CD14-positive monocyte (primary cell): ENCODE data around the gene PHACTR4. TPM values are rescaled to one million over a fixed set of nuclear protein-coding genes. Genes with fewer than 3 reads are reported as not detected.

Experiments used
- DNase-seq, 3 donors: peaks; one replicate each; pipeline ENCODE4 v3.0.0-alpha.2; 2011 to 2022
- H2AFZ ChIP-seq: 2 replicates; pipeline ENCODE4 v1.6.0; 2012; ENCODE audit warnings: mild to moderate bottlenecking, low read depth, low read length, inconsistent platforms; ENCODE audit not compliant: insufficient read depth, poor library complexity, severe bottlenecking
- H3K27ac ChIP-seq, 2 donors: 1 replicate in 1 of 2; 2 replicates in 1 of 2; pipeline ENCODE4 v1.5.1; 2012 to 2013; ENCODE audit warnings: low read length in 2 of 2, control low read depth in 1 of 2, inconsistent platforms in 1 of 2, low read depth in 1 of 2, mild to moderate bottlenecking in 1 of 2
- H3K27me3 ChIP-seq, 2 donors: one replicate each; pipeline versions ENCODE4 v1.6.0 to v1.6.1; 2011 to 2013; ENCODE audit warnings: low read length in 2 of 2; ENCODE audit not compliant: control insufficient read depth in 2 of 2, insufficient read depth in 2 of 2
- H3K36me3 ChIP-seq, 2 donors: replicated peaks in 1 of 2; 1 replicate in 1 of 2; 2 replicates in 1 of 2; pipeline versions ENCODE4 v1.5.1 to v1.6.1; 2012 to 2013; ENCODE audit warnings: low read length in 2 of 2, control low read depth in 1 of 2, inconsistent platforms in 1 of 2, mild to moderate bottlenecking in 1 of 2; ENCODE audit not compliant: insufficient read depth in 2 of 2, control insufficient read depth in 1 of 2
- H3K4me1 ChIP-seq, 2 donors: 1 replicate in 1 of 2; 2 replicates in 1 of 2; pipeline versions ENCODE4 v1.5.1 to v1.6.1; 2012 to 2013; ENCODE audit warnings: low read length in 2 of 2, control low read depth in 1 of 2, inconsistent platforms in 1 of 2, mild to moderate bottlenecking in 1 of 2, moderate library complexity in 1 of 2; ENCODE audit not compliant: insufficient read depth in 2 of 2, control insufficient read depth in 1 of 2
- H3K4me2 ChIP-seq: replicated peaks from 2 replicates; pipeline ENCODE3; 2012; ENCODE audit warnings: low read length, moderate library complexity, mild to moderate bottlenecking; ENCODE audit not compliant: poor library complexity, severe bottlenecking; ENCODE audit errors: extremely low read depth
- H3K4me3 ChIP-seq, 3 experiments: fragments of 200-600 bp in 1 of 3; sonication (generic) in 1 of 3; replicated peaks in 1 of 3; 1 replicate in 2 of 3; 2 replicates in 1 of 3; pipeline ENCODE4 v1.5.1; 2011 to 2013; ENCODE audit warnings: low read length in 3 of 3, mild to moderate bottlenecking in 3 of 3, control low read depth in 2 of 3, low read depth in 2 of 3, inconsistent platforms in 1 of 3, moderate library complexity in 1 of 3
- H3K79me2 ChIP-seq: 2 replicates; pipeline ENCODE4 v1.6.0; 2012; ENCODE audit warnings: mild to moderate bottlenecking, control low read depth, inconsistent platforms, low read length, moderate library complexity; ENCODE audit not compliant: insufficient read depth
- H3K9ac ChIP-seq: 2 replicates; pipeline ENCODE4 v1.6.0; 2017; ENCODE audit warnings: low read length, mild to moderate bottlenecking; ENCODE audit not compliant: insufficient read depth, poor library complexity, severe bottlenecking
- H3K9me3 ChIP-seq, 2 donors: replicated peaks in 1 of 2; 1 replicate in 1 of 2; 2 replicates in 1 of 2; pipeline versions ENCODE4 v1.5.1 to v1.6.1; 2012 to 2013; ENCODE audit warnings: low read length in 2 of 2, control low read depth in 1 of 2; ENCODE audit not compliant: control insufficient read depth in 1 of 2, insufficient read depth in 1 of 2
- H4K20me1 ChIP-seq: 2 replicates; pipeline ENCODE4 v1.6.0; 2012; ENCODE audit warnings: mild to moderate bottlenecking, low read length, control low read depth, moderate library complexity; ENCODE audit not compliant: insufficient read depth
- H3K27ac Mint-ChIP-seq, 7 donors: one replicate each; pipeline ENCODE4 v1.8.0; 2020; ENCODE audit warnings: mild to moderate bottlenecking in 7 of 7, mixed read lengths in 7 of 7, moderate library complexity in 6 of 7, inconsistent platforms in 2 of 7
- H3K27me3 Mint-ChIP-seq, 3 donors: one replicate each; pipeline ENCODE4 v1.8.0; 2021 to 2022; ENCODE audit warnings: low read depth in 3 of 3, mild to moderate bottlenecking in 3 of 3, mixed read lengths in 3 of 3, moderate library complexity in 3 of 3, inconsistent platforms in 1 of 3
- H3K36me3 Mint-ChIP-seq, 2 donors: one replicate each; pipeline ENCODE4 v1.8.0; 2020; ENCODE audit warnings: mixed read lengths in 2 of 2, inconsistent platforms in 1 of 2, mild to moderate bottlenecking in 1 of 2
- H3K4me1 Mint-ChIP-seq: one replicate; pipeline ENCODE4 v1.8.0; 2020; ENCODE audit warnings: mild to moderate bottlenecking, mixed read lengths
- H3K4me3 Mint-ChIP-seq, 2 donors: one replicate each; pipeline ENCODE4 v1.8.0; 2020; ENCODE audit warnings: mild to moderate bottlenecking in 2 of 2, mixed read lengths in 2 of 2, moderate library complexity in 1 of 2
- H3K9me3 Mint-ChIP-seq, 7 donors: one replicate each; pipeline ENCODE4 v1.8.0; 2020 to 2022; ENCODE audit warnings: mixed read lengths in 7 of 7, mild to moderate bottlenecking in 6 of 7, moderate library complexity in 6 of 7, inconsistent platforms in 2 of 7
- CTCF ChIP-seq: fragments of 200-600 bp; IDR thresholded peaks from one replicate; pipeline ENCODE4 v1.8.0; 2022; ENCODE audit warnings: antibody characterized with exemption, mild to moderate bottlenecking
- WGBS: methylation state at CpG from one replicate; pipeline ENCODE4 v1.1.5; 2013; ENCODE audit warnings: missing lambda C conversion rate; ENCODE audit not compliant: insufficient coverage; 5-methylcytosine and 5-hydroxymethylcytosine counted together
- intact Hi-C, 2 donors: fragments of 100-400 bp; cut with micrococcal nuclease; formaldehyde crosslinking; loops; one replicate each; pipeline versions ENCODE4 v1.15.0 to v1.15.1; 2023
- polyA plus RNA-seq, 3 donors: library from polyadenylated mRNA; depleted of rRNA in 1 of 3; unstranded in 2 of 3; stranded (reverse) in 1 of 3; fragments of 300-500 nt in 2 of 3; fragments of >200 nt in 1 of 3; fragmentation: Illumina TruSeq in 2 of 3; gene quantifications; 1 replicate in 2 of 3; 2 replicates in 1 of 3; pipeline ENCODE4 v1.2.3, GENCODE V29; 2012 to 2021

Gene PHACTR4
- polyA plus RNA-seq, 3 donors: 2.9 to 9.7 (median 2.9) TPM

- Histone ChIP-seq H3K4me3 (no peak overlapping the region), H2AFZ (no peak overlapping the region), H3K4me2 (no peak overlapping the region), H4K20me1 (peaks cover 10% of the 10 kb centered on the region), H3K36me3 (no peaks in the 10 kb centered on the region), H3K9me3 (no peaks in the 10 kb centered on the region), H3K4me1 (peaks cover 8 to 12% of the 10 kb centered on the region in 2 donors), H3K79me2 (peaks cover 9% of the 10 kb centered on the region), H3K27ac (no peak overlapping the region), H3K27me3 (no peaks in the 10 kb centered on the region), H3K9ac (no peak overlapping the region)
- no peak for DNase-seq
- Mint-ChIP-seq H3K27ac (no peak overlapping the region), H3K4me1 (peaks cover 13% of the 10 kb centered on the region), H3K4me3 (no peak overlapping the region), H3K27me3 (peaks cover 0 to 1% (median under 1%) of the 10 kb centered on the region in 3 donors), H3K9me3 (peaks cover 0 to 4% (median 0%) of the 10 kb centered on the region in 7 donors), H3K36me3 (peaks cover 9 to 17% of the 10 kb centered on the region in 2 donors)
- intact Hi-C loops: no loop called here
- TF ChIP-seq CTCF: no peak
- 100% methylated on average over 4 of the region's 4 CpGs for WGBS
Measured at GRCh38 chr1:28441674-28442073, 72.1 kb downstream of the PHACTR4 start.

GRCh38 chr1:28443550-28443949 lies 74.0 kb downstream of the PHACTR4 start:
- 100% methylated on average over 3 of the region's 3 CpGs for WGBS
- no peak overlapping the region for H3K4me2 ChIP-seq

More at GRCh38 chr1:28443550-28443949, 74.0 kb downstream of the PHACTR4 start:
- intact Hi-C loops: no loop called here
- H3K27me3 ChIP-seq: no peaks in the 10 kb centered on the region
- Mint-ChIP-seq H3K9me3 (peaks cover 0 to 4% (median 0%) of the 10 kb centered on the region in 7 donors), H3K4me1 (no peaks in the 10 kb centered on the region), H3K27me3 (peaks cover 0 to 1% (median 1%) of the 10 kb centered on the region in 3 donors), H3K36me3 (peaks cover 17 to 21% of the 10 kb centered on the region in 2 donors), H3K27ac (peak overlapping the region in 1 of 7 donors; percentile 12), H3K4me3 (no peak overlapping the region)
- peaks cover 0 to 6% of the 10 kb centered on the region in 2 donors for H3K36me3 ChIP-seq
- peaks cover 7% of the 10 kb centered on the region for H3K79me2 ChIP-seq
- no peaks in the 10 kb centered on the region for H3K4me1 ChIP-seq
- no peak overlapping the region for H3K4me3 ChIP-seq
- no peak for DNase-seq
- H3K9me3 ChIP-seq: no peaks in the 10 kb centered on the region
- H3K27ac ChIP-seq: no peak overlapping the region
- TF ChIP-seq CTCF: no peak
- H4K20me1 ChIP-seq: no peaks in the 10 kb centered on the region
- H2AFZ ChIP-seq: no peak overlapping the region
- H3K9ac ChIP-seq: no peak overlapping the region
